ENCODE measurements around the gene AKR1C8.

AKR1C8 gene

GRCh38 chr10:5195727-5196374 lies 10.9 kb upstream of the AKR1C8 start:
- Histone ChIP-seq H3K27me3 (replicated peaks; ENCODE audit: insufficient read depth, low read length) (no peaks in the 10 kb centered on the region), H3K27ac (ENCODE audit: low read length) (no peak overlapping the region), H3K4me3 (ENCODE audit: low read length) (no peak overlapping the region), H3K36me3 (replicated peaks; ENCODE audit: insufficient read depth, low read length) (no peaks in the 10 kb centered on the region), H3K9me3 (replicated peaks; ENCODE audit: insufficient read depth, low read length) (no peaks in the 10 kb centered on the region), H3K4me2 (ENCODE audit: low read depth, low read length) (no peak overlapping the region), H3K4me1 (ENCODE audit: low read length) (no peaks in the 10 kb centered on the region), H3F3A (ENCODE audit: insufficient read depth, low read length) (no peaks in the 10 kb centered on the region), H4K20me1 (ENCODE audit: insufficient read depth, low read length) (no peaks in the 10 kb centered on the region), H2AFZ (ENCODE audit: low read length) (no peak overlapping the region), H3K9me2 (replicated peaks; ENCODE audit: insufficient read depth, low read length) (no peaks in the 10 kb centered on the region), H3K9ac (ENCODE audit: low read length) (no peak overlapping the region), H3K79me2 (ENCODE audit: low read length) (no peaks in the 10 kb centered on the region)
- no peak for DNase-seq
- TF ChIP-seq EZH2phosphoT487 (IDR thresholded peaks at IDR 0.05; ENCODE audit: low read length) = no peak
- no peak for TF ChIP-seq CTCF (IDR thresholded peaks at IDR 0.05; ENCODE audit: low read length)
- TF ChIP-seq EZH2 (optimal IDR thresholded peaks at IDR 0.05; ENCODE audit: low read depth, low read length) = no peak

- Histone ChIP-seq H3K4me3 (ENCODE audit: low read length) (no peak overlapping the region), H3K4me2 (ENCODE audit: low read depth, low read length) (no peak overlapping the region), H4K20me1 (ENCODE audit: insufficient read depth, low read length) (no peaks in the 10 kb centered on the region), H3K9ac (ENCODE audit: low read length) (no peak overlapping the region), H3K27ac (ENCODE audit: low read length) (no peak overlapping the region), H3K27me3 (replicated peaks; ENCODE audit: insufficient read depth, low read length) (no peaks in the 10 kb centered on the region), H3K79me2 (ENCODE audit: low read length) (no peaks in the 10 kb centered on the region), H3K9me2 (replicated peaks; ENCODE audit: insufficient read depth, low read length) (no peaks in the 10 kb centered on the region), H3K4me1 (ENCODE audit: low read length) (no peaks in the 10 kb centered on the region), H3F3A (ENCODE audit: insufficient read depth, low read length) (no peaks in the 10 kb centered on the region), H3K9me3 (replicated peaks; ENCODE audit: insufficient read depth, low read length) (no peaks in the 10 kb centered on the region), H2AFZ (ENCODE audit: low read length) (no peak overlapping the region), H3K36me3 (replicated peaks; ENCODE audit: insufficient read depth, low read length) (no peaks in the 10 kb centered on the region)
- TF ChIP-seq EZH2phosphoT487 (IDR thresholded peaks at IDR 0.05; ENCODE audit: low read length) = no peak
- no peak for TF ChIP-seq EZH2 (optimal IDR thresholded peaks at IDR 0.05; ENCODE audit: low read depth, low read length)
- no peak for TF ChIP-seq CTCF (IDR thresholded peaks at IDR 0.05; ENCODE audit: low read length)
- DNase-seq = no peak
Observed at GRCh38 chr10:5194431-5194830, 9.5 kb upstream of the AKR1C8 start.

GRCh38 chr10:5188358-5188757 lies 3.4 kb upstream of the AKR1C8 start:
- no peak for TF ChIP-seq CTCF (IDR thresholded peaks at IDR 0.05; ENCODE audit: low read length)
- no peak for TF ChIP-seq EZH2phosphoT487 (IDR thresholded peaks at IDR 0.05; ENCODE audit: low read length)
- TF ChIP-seq EZH2 (optimal IDR thresholded peaks at IDR 0.05; ENCODE audit: low read depth, low read length) = no peak
- DNase-seq = no peak
- Histone ChIP-seq H3K4me1 (ENCODE audit: low read length) (no peaks in the 10 kb centered on the region), H2AFZ (ENCODE audit: low read length) (no peak overlapping the region), H3K4me2 (ENCODE audit: low read depth, low read length) (no peak overlapping the region), H3F3A (ENCODE audit: insufficient read depth, low read length) (no peaks in the 10 kb centered on the region), H3K36me3 (replicated peaks; ENCODE audit: insufficient read depth, low read length) (no peaks in the 10 kb centered on the region), H3K9ac (ENCODE audit: low read length) (no peak overlapping the region), H4K20me1 (ENCODE audit: insufficient read depth, low read length) (no peaks in the 10 kb centered on the region), H3K9me2 (replicated peaks; ENCODE audit: insufficient read depth, low read length) (no peaks in the 10 kb centered on the region), H3K79me2 (ENCODE audit: low read length) (no peaks in the 10 kb centered on the region), H3K4me3 (ENCODE audit: low read length) (no peak overlapping the region), H3K27me3 (replicated peaks; ENCODE audit: insufficient read depth, low read length) (no peaks in the 10 kb centered on the region), H3K27ac (ENCODE audit: low read length) (no peak overlapping the region), H3K9me3 (replicated peaks; ENCODE audit: insufficient read depth, low read length) (no peaks in the 10 kb centered on the region)

All from MM.1S (cell line).